ENCODE results near the gene MTAP.

The MTAP gene

GRCh38 chr9:21810881-21811280 is 8.4 kb downstream of the MTAP start:
- H3K27me3 ChIP-seq (ENCODE audit: control insufficient read depth, insufficient read depth, low read length): no peaks in the 10 kb centered on the region
- H3K27ac ChIP-seq (ENCODE audit: low read depth, low read length): peak overlapping the region; percentile 11
- peaks cover 4% of the 10 kb centered on the region for H3K4me1 ChIP-seq (ENCODE audit: control insufficient read depth, insufficient read depth, low read length)
- H3K36me3 ChIP-seq (ENCODE audit: control insufficient read depth, insufficient read depth, low read length): peaks cover 2% of the 10 kb centered on the region
- H3K9ac ChIP-seq (ENCODE audit: low read length): no peak overlapping the region
- no peak overlapping the region for H3K4me3 ChIP-seq (ENCODE audit: low read length)

- H3K4me1 ChIP-seq (ENCODE audit: control insufficient read depth, insufficient read depth, low read length): peaks cover 4% of the 10 kb centered on the region
- H3K4me3 ChIP-seq (ENCODE audit: low read length): no peak overlapping the region
- no peaks in the 10 kb centered on the region for H3K27me3 ChIP-seq (ENCODE audit: control insufficient read depth, insufficient read depth, low read length)
- no peak overlapping the region for H3K9ac ChIP-seq (ENCODE audit: low read length)
- peaks cover 6% of the 10 kb centered on the region for H3K36me3 ChIP-seq (ENCODE audit: control insufficient read depth, insufficient read depth, low read length)
- H3K27ac ChIP-seq (ENCODE audit: low read depth, low read length): no peak overlapping the region
Measured at GRCh38 chr9:21811914-21812313, 9.5 kb downstream of the MTAP start.

- Histone ChIP-seq H3K36me3 (ENCODE audit: control insufficient read depth, insufficient read depth, low read length) (peaks cover 6% of the 10 kb centered on the region), H3K27me3 (ENCODE audit: control insufficient read depth, insufficient read depth, low read length) (no peaks in the 10 kb centered on the region), H3K9ac (ENCODE audit: low read length) (no peak overlapping the region), H3K4me1 (ENCODE audit: control insufficient read depth, insufficient read depth, low read length) (peaks cover 4% of the 10 kb centered on the region), H3K4me3 (ENCODE audit: low read length) (no peak overlapping the region), H3K27ac (ENCODE audit: low read depth, low read length) (no peak overlapping the region)
Measured at GRCh38 chr9:21812415-21812814, 10.0 kb downstream of the MTAP start.

- Histone ChIP-seq H3K4me3 (ENCODE audit: low read length) (peak overlapping the region; percentile 12), H3K4me1 (ENCODE audit: control insufficient read depth, insufficient read depth, low read length) (peaks cover 4% of the 10 kb centered on the region), H3K27ac (ENCODE audit: low read depth, low read length) (no peak overlapping the region), H3K9ac (ENCODE audit: low read length) (no peak overlapping the region), H3K36me3 (ENCODE audit: control insufficient read depth, insufficient read depth, low read length) (peaks cover 10% of the 10 kb centered on the region), H3K27me3 (ENCODE audit: control insufficient read depth, insufficient read depth, low read length) (no peaks in the 10 kb centered on the region)
Measured at GRCh38 chr9:21812946-21813568, 10.6 kb downstream of the MTAP start.

- no peak overlapping the region for H3K27ac ChIP-seq (ENCODE audit: low read depth, low read length)
- H3K27me3 ChIP-seq (ENCODE audit: control insufficient read depth, insufficient read depth, low read length): no peaks in the 10 kb centered on the region
- no peak overlapping the region for H3K4me3 ChIP-seq (ENCODE audit: low read length)
- H3K36me3 ChIP-seq (ENCODE audit: control insufficient read depth, insufficient read depth, low read length): peaks cover 10% of the 10 kb centered on the region
- H3K4me1 ChIP-seq (ENCODE audit: control insufficient read depth, insufficient read depth, low read length): peaks cover 4% of the 10 kb centered on the region
- H3K9ac ChIP-seq (ENCODE audit: low read length): no peak overlapping the region
Measured at GRCh38 chr9:21813575-21814473, 11.4 kb downstream of the MTAP start.

GRCh38 chr9:21815643-21816042 is 13.2 kb downstream of the MTAP start:
- peaks cover under 1% of the 10 kb centered on the region for H3K4me1 ChIP-seq (ENCODE audit: control insufficient read depth, insufficient read depth, low read length)
- no peak overlapping the region for H3K27ac ChIP-seq (ENCODE audit: low read depth, low read length)
- no peak overlapping the region for H3K4me3 ChIP-seq (ENCODE audit: low read length)
- no peaks in the 10 kb centered on the region for H3K27me3 ChIP-seq (ENCODE audit: control insufficient read depth, insufficient read depth, low read length)
- peaks cover 12% of the 10 kb centered on the region for H3K36me3 ChIP-seq (ENCODE audit: control insufficient read depth, insufficient read depth, low read length)
- H3K9ac ChIP-seq (ENCODE audit: low read length): no peak overlapping the region

- Histone ChIP-seq H3K27ac (ENCODE audit: low read depth, low read length) (no peak overlapping the region), H3K27me3 (ENCODE audit: control insufficient read depth, insufficient read depth, low read length) (no peaks in the 10 kb centered on the region), H3K36me3 (ENCODE audit: control insufficient read depth, insufficient read depth, low read length) (peaks cover 12% of the 10 kb centered on the region), H3K4me3 (ENCODE audit: low read length) (no peak overlapping the region), H3K9ac (ENCODE audit: low read length) (no peak overlapping the region), H3K4me1 (ENCODE audit: control insufficient read depth, insufficient read depth, low read length) (no peaks in the 10 kb centered on the region)
Measured at GRCh38 chr9:21817176-21817575, 14.7 kb downstream of the MTAP start.

GRCh38 chr9:21825637-21826036 is 23.2 kb downstream of the MTAP start:
- H3K4me3 ChIP-seq (ENCODE audit: low read length): no peak overlapping the region
- H3K27me3 ChIP-seq (ENCODE audit: control insufficient read depth, insufficient read depth, low read length): no peaks in the 10 kb centered on the region
- no peaks in the 10 kb centered on the region for H3K4me1 ChIP-seq (ENCODE audit: control insufficient read depth, insufficient read depth, low read length)
- H3K36me3 ChIP-seq (ENCODE audit: control insufficient read depth, insufficient read depth, low read length): no peaks in the 10 kb centered on the region
- H3K27ac ChIP-seq (ENCODE audit: low read depth, low read length): no peak overlapping the region
- H3K9ac ChIP-seq (ENCODE audit: low read length): no peak overlapping the region

- no peaks in the 10 kb centered on the region for H3K36me3 ChIP-seq (ENCODE audit: control insufficient read depth, insufficient read depth, low read length)
- peaks cover 2% of the 10 kb centered on the region for H3K4me1 ChIP-seq (ENCODE audit: control insufficient read depth, insufficient read depth, low read length)
- H3K27ac ChIP-seq (ENCODE audit: low read depth, low read length): no peak overlapping the region
- H3K4me3 ChIP-seq (ENCODE audit: low read length): no peak overlapping the region
- no peaks in the 10 kb centered on the region for H3K27me3 ChIP-seq (ENCODE audit: control insufficient read depth, insufficient read depth, low read length)
- H3K9ac ChIP-seq (ENCODE audit: low read length): no peak overlapping the region
Measured at GRCh38 chr9:21828853-21829410, 26.5 kb downstream of the MTAP start.

GRCh38 chr9:21830589-21830988 is 28.2 kb downstream of the MTAP start:
- H3K9ac ChIP-seq (ENCODE audit: low read length): no peak overlapping the region
- H3K36me3 ChIP-seq (ENCODE audit: control insufficient read depth, insufficient read depth, low read length): peaks cover 7% of the 10 kb centered on the region
- no peak overlapping the region for H3K4me3 ChIP-seq (ENCODE audit: low read length)
- H3K27me3 ChIP-seq (ENCODE audit: control insufficient read depth, insufficient read depth, low read length): no peaks in the 10 kb centered on the region
- no peak overlapping the region for H3K27ac ChIP-seq (ENCODE audit: low read depth, low read length)
- peaks cover 2% of the 10 kb centered on the region for H3K4me1 ChIP-seq (ENCODE audit: control insufficient read depth, insufficient read depth, low read length)

- Histone ChIP-seq H3K4me3 (ENCODE audit: low read length) (no peak overlapping the region), H3K36me3 (ENCODE audit: control insufficient read depth, insufficient read depth, low read length) (peaks cover 7% of the 10 kb centered on the region), H3K9ac (ENCODE audit: low read length) (no peak overlapping the region), H3K27ac (ENCODE audit: low read depth, low read length) (peak overlapping the region; percentile 3), H3K27me3 (ENCODE audit: control insufficient read depth, insufficient read depth, low read length) (no peaks in the 10 kb centered on the region), H3K4me1 (ENCODE audit: control insufficient read depth, insufficient read depth, low read length) (peaks cover 2% of the 10 kb centered on the region)
Measured at GRCh38 chr9:21831841-21832509, 29.5 kb downstream of the MTAP start.

GRCh38 chr9:21833090-21833801 is 30.8 kb downstream of the MTAP start:
- Histone ChIP-seq H3K36me3 (ENCODE audit: control insufficient read depth, insufficient read depth, low read length) (peaks cover 7% of the 10 kb centered on the region), H3K4me1 (ENCODE audit: control insufficient read depth, insufficient read depth, low read length) (peaks cover 2% of the 10 kb centered on the region), H3K4me3 (ENCODE audit: low read length) (no peak overlapping the region), H3K9ac (ENCODE audit: low read length) (no peak overlapping the region), H3K27me3 (ENCODE audit: control insufficient read depth, insufficient read depth, low read length) (no peaks in the 10 kb centered on the region), H3K27ac (ENCODE audit: low read depth, low read length) (no peak overlapping the region)

All from rectal smooth muscle tissue (tissue), 1 donor.